Keratinocyte (primary cell): ENCODE results near the gene CEMP1. TPM values are rescaled to one million over a fixed set of nuclear protein-coding genes. Genes with fewer than 3 reads are reported as not detected.
"Not testable (repeated sequence)": the region's sequence is repeated elsewhere in the genome, so short reads cannot be mapped to it uniquely, and the experiment has no call there.

Experiments used
- DNase-seq: peaks from one replicate; pipeline ENCODE4 v3.0.0-alpha.2; 2011; ENCODE audit warnings: low read depth, missing footprints, low spot score
- FAIRE-seq: peaks from 2 replicates; lab custom pipeline; 2011; peaks lifted over from hg19 to GRCh38; lab: Jason Lieb, UNC
- H2AFZ ChIP-seq: 2 replicates; pipeline ENCODE4 v1.6.0; 2012; ENCODE audit warnings: low read length, control low read depth, inconsistent platforms; ENCODE audit not compliant: control insufficient read depth
- H3K27ac ChIP-seq: 2 replicates; pipeline ENCODE4 v1.5.1; 2011; ENCODE audit warnings: low read length; ENCODE audit not compliant: control insufficient read depth, insufficient read depth
- H3K27me3 ChIP-seq: 3 replicates; pipeline ENCODE4 v1.6.0; 2011; ENCODE audit warnings: low read length; ENCODE audit not compliant: control insufficient read depth, insufficient read depth; ENCODE audit errors: extremely low read depth
- H3K36me3 ChIP-seq, 2 experiments: 2 replicates in 1 of 2; 3 replicates in 1 of 2; pipeline ENCODE4 v1.5.1; 2011; ENCODE audit warnings: low read length in 2 of 2, mild to moderate bottlenecking in 1 of 2; ENCODE audit not compliant: control insufficient read depth in 2 of 2, insufficient read depth in 2 of 2; ENCODE audit errors: extremely low read depth in 1 of 2
- H3K4me1 ChIP-seq: 3 replicates; pipeline ENCODE4 v1.5.1; 2011; ENCODE audit warnings: low read length; ENCODE audit not compliant: control insufficient read depth, insufficient read depth; ENCODE audit errors: extremely low read depth
- H3K4me2 ChIP-seq: 3 replicates; pipeline ENCODE4 v1.6.0; 2011; ENCODE audit warnings: low read depth, low read length; ENCODE audit not compliant: control insufficient read depth, insufficient read depth; ENCODE audit errors: extremely low read depth
- H3K4me3 ChIP-seq, 3 experiments: fragments of 200-600 bp in 1 of 3; sonication (generic) in 1 of 3; 2 replicates in 2 of 3; 3 replicates in 1 of 3; pipeline ENCODE4 v1.5.1; 2011 to 2016; ENCODE audit warnings: low read length in 3 of 3, mild to moderate bottlenecking in 3 of 3, control low read depth in 2 of 3, inconsistent platforms in 1 of 3, low read depth in 1 of 3, mixed read lengths in 1 of 3, mixed run types in 1 of 3, moderate library complexity in 1 of 3; ENCODE audit not compliant: control insufficient read depth in 2 of 3, insufficient read depth in 2 of 3; ENCODE audit errors: extremely low read depth in 1 of 3
- H3K79me2 ChIP-seq: 2 replicates; pipeline ENCODE4 v1.6.0; 2012; ENCODE audit warnings: low read length; ENCODE audit not compliant: control insufficient read depth, insufficient read depth
- H3K9ac ChIP-seq: 3 replicates; pipeline ENCODE4 v1.6.0; 2011; ENCODE audit warnings: low read length; ENCODE audit not compliant: control insufficient read depth, insufficient read depth; ENCODE audit errors: extremely low read depth
- H3K9me1 ChIP-seq: 3 replicates; pipeline ENCODE4 v1.6.0; 2011; ENCODE audit warnings: low read length; ENCODE audit not compliant: control insufficient read depth, insufficient read depth; ENCODE audit errors: extremely low read depth
- H3K9me3 ChIP-seq: 2 replicates; pipeline ENCODE4 v1.5.1; 2012; ENCODE audit warnings: low read depth, low read length; ENCODE audit not compliant: control insufficient read depth
- H4K20me1 ChIP-seq: 3 replicates; pipeline ENCODE4 v1.6.0; 2011; ENCODE audit warnings: low read length; ENCODE audit not compliant: control insufficient read depth, insufficient read depth; ENCODE audit errors: extremely low read depth
- dilution Hi-C: fragments of 300-500 bp; cut with MboI; formaldehyde crosslinking; loops from one replicate; pipeline ENCODE4 v1.7.0; 2020; ENCODE audit warnings: low sequenced_read_pairs; ENCODE audit not compliant: extremely low pct_ligation_motif_present
- polyA plus RNA-seq, 5 experiments: library from polyadenylated mRNA; depleted of rRNA in 3 of 5; stranded (reverse) in 3 of 5; stranded (forward) in 1 of 5; unstranded in 1 of 5; fragments of >200 nt; gene quantifications; 1 replicate in 1 of 5; 2 replicates in 3 of 5; 3 replicates in 1 of 5; pipeline versions ENCODE4 v1.2.1 to v1.2.3, GENCODE V29; 2011 to 2012; ENCODE audit warnings: missing spikeins in 2 of 5, low read depth in 1 of 5, low replicate concordance in 1 of 5

Gene CEMP1
- polyA plus RNA-seq, 1 donor (not counting 4 experiments of a cell fraction or from before 2014, with no cell fraction given) = not detected

- dilution Hi-C loops = not testable (repeated sequence)
Observed at GRCh38 chr16:2560798-2561133, 29.6 kb upstream of the CEMP1 start.

GRCh38 chr16:2560131-2560797, 29.1 kb upstream of the CEMP1 start:
- H3K79me2 ChIP-seq, FAIRE-seq, H2AFZ ChIP-seq, H3K4me3 ChIP-seq, dilution Hi-C loops, H3K9ac ChIP-seq, H3K27me3 ChIP-seq, H3K36me3 ChIP-seq, H4K20me1 ChIP-seq, H3K9me1 ChIP-seq, DNase-seq, H3K27ac ChIP-seq, H3K4me2 ChIP-seq, H3K4me1 ChIP-seq, H3K9me3 ChIP-seq: not testable (repeated sequence)

More at GRCh38 chr16:2560798-2561133, 29.6 kb upstream of the CEMP1 start:
- not testable (repeated sequence) for DNase-seq, H3K9me3 ChIP-seq, H3K79me2 ChIP-seq, H3K27ac ChIP-seq, H3K27me3 ChIP-seq, H4K20me1 ChIP-seq, H3K4me2 ChIP-seq, H2AFZ ChIP-seq, H3K9me1 ChIP-seq, H3K4me3 ChIP-seq, H3K36me3 ChIP-seq, H3K4me1 ChIP-seq, H3K9ac ChIP-seq
- FAIRE-seq = peak; percentile 75

- H3K9me3 ChIP-seq, H3K4me1 ChIP-seq, H3K9me1 ChIP-seq, dilution Hi-C loops, H3K79me2 ChIP-seq, FAIRE-seq, H3K4me2 ChIP-seq, H3K4me3 ChIP-seq, H3K36me3 ChIP-seq, H2AFZ ChIP-seq, H3K27me3 ChIP-seq, H3K27ac ChIP-seq, H3K9ac ChIP-seq, DNase-seq, H4K20me1 ChIP-seq: not testable (repeated sequence)
Observed at GRCh38 chr16:2557150-2557549, 25.9 kb upstream of the CEMP1 start.

- H3K9me1 ChIP-seq, H2AFZ ChIP-seq, H4K20me1 ChIP-seq, H3K4me1 ChIP-seq, H3K9me3 ChIP-seq, H3K4me2 ChIP-seq, DNase-seq, H3K79me2 ChIP-seq, H3K27me3 ChIP-seq, H3K9ac ChIP-seq, H3K27ac ChIP-seq, H3K36me3 ChIP-seq, FAIRE-seq, H3K4me3 ChIP-seq, dilution Hi-C loops: not testable (repeated sequence)
Observed at GRCh38 chr16:2554709-2555425, 23.7 kb upstream of the CEMP1 start.

GRCh38 chr16:2551420-2551889, 20.2 kb upstream of the CEMP1 start:
- DNase-seq, H3K9ac ChIP-seq, H3K4me1 ChIP-seq, H3K36me3 ChIP-seq, H3K27me3 ChIP-seq, H3K9me3 ChIP-seq, H4K20me1 ChIP-seq, H2AFZ ChIP-seq, H3K79me2 ChIP-seq, dilution Hi-C loops, H3K4me3 ChIP-seq, H3K9me1 ChIP-seq, H3K27ac ChIP-seq, FAIRE-seq: not testable (repeated sequence)
- H3K4me2 ChIP-seq = peak overlapping the region; percentile 32
